ENCODE data around the gene TPK1. TPM values are rescaled to one million over a fixed set of nuclear protein-coding genes. Genes with fewer than 3 reads are reported as not detected.
"Not testable (repeated sequence)": the region's sequence is repeated elsewhere in the genome, so short reads cannot be mapped to it uniquely, and the experiment has no call there.

TPK1 gene
- polyA plus RNA-seq, 12 donors: 3.2 to 12.8 (median 3.8) TPM; not detected in 1

- DNase-seq: no peak
These were observed 9.6 kb downstream of the TPK1 start for GRCh38 chr7:144826208-144826607.

- no peak for DNase-seq
These were observed 11.5 kb downstream of the TPK1 start for GRCh38 chr7:144824360-144824759.

GRCh38 chr7:144822223-144822622 is 13.6 kb downstream of the TPK1 start:
- DNase-seq: no peak

GRCh38 chr7:144821067-144821466 is 14.8 kb downstream of the TPK1 start:
- DNase-seq: no peak

GRCh38 chr7:144820552-144820951 is 15.3 kb downstream of the TPK1 start:
- no peak for DNase-seq

- no peak for DNase-seq
These were observed 16.3 kb downstream of the TPK1 start for GRCh38 chr7:144819566-144819965.

- DNase-seq: no peak
These were observed 17.3 kb downstream of the TPK1 start for GRCh38 chr7:144818511-144818910.

GRCh38 chr7:144817001-144817400 is 18.9 kb downstream of the TPK1 start:
- no peak for DNase-seq

- DNase-seq: no peak
These were observed 21.6 kb downstream of the TPK1 start for GRCh38 chr7:144814299-144814698.

GRCh38 chr7:144812379-144813283 is 23.2 kb downstream of the TPK1 start:
- DNase-seq: no peak

GRCh38 chr7:144805627-144806239 is 30.1 kb downstream of the TPK1 start:
- DNase-seq: no peak

- not testable (repeated sequence) for DNase-seq
These were observed 35.0 kb downstream of the TPK1 start for GRCh38 chr7:144800678-144801436.

GRCh38 chr7:144796919-144797318 is 38.9 kb downstream of the TPK1 start:
- no peak for DNase-seq

- no peak for DNase-seq
These were observed 43.8 kb downstream of the TPK1 start for GRCh38 chr7:144792050-144792449.

GRCh38 chr7:144791488-144791887 is 44.4 kb downstream of the TPK1 start:
- no peak for DNase-seq

- DNase-seq: no peak
These were observed 48.7 kb downstream of the TPK1 start for GRCh38 chr7:144787127-144787526.

GRCh38 chr7:144786522-144786921 is 49.3 kb downstream of the TPK1 start:
- DNase-seq: no peak

GRCh38 chr7:144786079-144786478 is 49.8 kb downstream of the TPK1 start:
- no peak for DNase-seq

GRCh38 chr7:144785521-144785920 is 50.3 kb downstream of the TPK1 start:
- no peak for DNase-seq

GRCh38 chr7:144784943-144785342 is 50.9 kb downstream of the TPK1 start:
- DNase-seq: no peak

GRCh38 chr7:144784441-144784840 is 51.4 kb downstream of the TPK1 start:
- no peak for DNase-seq

GRCh38 chr7:144782883-144783282 is 53.0 kb downstream of the TPK1 start:
- DNase-seq: no peak

Data from muscle of arm (tissue), 12 donors.